Mesothelial cell of epicardium (in vitro differentiated cells): ENCODE data around the gene GUCA1A. TPM values are rescaled to one million over a fixed set of nuclear protein-coding genes. Genes with fewer than 3 reads are reported as not detected.
"Not testable (repeated sequence)": the region's sequence is repeated elsewhere in the genome, so short reads cannot be mapped to it uniquely, and the experiment has no call there.

Experiments used
- DNase-seq, 2 experiments: peaks; one replicate each; pipeline ENCODE4 v3.0.0; 2021; ENCODE audit warnings: low spot score in 2 of 2; ENCODE audit not compliant: unreplicated experiment in 2 of 2
- H3K27ac Mint-ChIP-seq: 2 replicates; pipeline ENCODE4 v1.8.0; 2021; ENCODE audit warnings: mixed read lengths
- H3K27me3 Mint-ChIP-seq: 2 replicates; pipeline ENCODE4 v1.8.0; 2021; ENCODE audit warnings: low read depth, mixed read lengths
- H3K36me3 Mint-ChIP-seq: 2 replicates; pipeline ENCODE4 v1.8.0; 2021; ENCODE audit warnings: mixed read lengths
- H3K4me1 Mint-ChIP-seq: 2 replicates; pipeline ENCODE4 v1.8.0; 2021; ENCODE audit warnings: mixed read lengths
- H3K4me3 Mint-ChIP-seq: 2 replicates; pipeline ENCODE4 v1.8.0; 2021; ENCODE audit warnings: mild to moderate bottlenecking, moderate library complexity, mixed read lengths
- H3K9me3 Mint-ChIP-seq: 2 replicates; pipeline ENCODE4 v1.8.0; 2021; ENCODE audit warnings: mixed read lengths
- CTCF ChIP-seq: fragments of 200-600 bp; sonication (generic); IDR thresholded peaks from one replicate; pipeline ENCODE4 v1.5.0; 2021; ENCODE audit warnings: antibody characterized with exemption; ENCODE audit not compliant: unreplicated experiment
- total RNA-seq: library from RNA; stranded (reverse); gene quantifications from 3 replicates; pipeline ENCODE4 v1.2.1, GENCODE V29; 2021

Gene GUCA1A
- total RNA-seq, 1 donor from 2014 or later = 0.92 TPM

GRCh38 chr6:42210551-42210950, 37.4 kb downstream of the GUCA1A start:
- peaks cover 3% of the 10 kb centered on the region for H3K4me1 Mint-ChIP-seq
- no peak overlapping the region for H3K4me3 Mint-ChIP-seq
- peaks cover 23% of the 10 kb centered on the region for H3K36me3 Mint-ChIP-seq
- TF ChIP-seq CTCF = no peak
- DNase-seq = no peak
- no peak overlapping the region for H3K27ac Mint-ChIP-seq
- H3K27me3 Mint-ChIP-seq = no peaks in the 10 kb centered on the region
- H3K9me3 Mint-ChIP-seq = no peaks in the 10 kb centered on the region

GRCh38 chr6:42211726-42212125, 38.6 kb downstream of the GUCA1A start:
- no peak overlapping the region for H3K27ac Mint-ChIP-seq
- DNase-seq = no peak
- H3K4me3 Mint-ChIP-seq = no peak overlapping the region
- H3K4me1 Mint-ChIP-seq = peaks cover 8% of the 10 kb centered on the region
- TF ChIP-seq CTCF = no peak
- H3K9me3 Mint-ChIP-seq = no peaks in the 10 kb centered on the region
- peaks cover 22% of the 10 kb centered on the region for H3K36me3 Mint-ChIP-seq
- H3K27me3 Mint-ChIP-seq = no peaks in the 10 kb centered on the region

- no peaks in the 10 kb centered on the region for H3K9me3 Mint-ChIP-seq
- DNase-seq = no peak
- no peak overlapping the region for H3K27ac Mint-ChIP-seq
- peaks cover 22% of the 10 kb centered on the region for H3K36me3 Mint-ChIP-seq
- H3K4me1 Mint-ChIP-seq = peaks cover 11% of the 10 kb centered on the region
- no peak overlapping the region for H3K4me3 Mint-ChIP-seq
- no peak for TF ChIP-seq CTCF
- no peaks in the 10 kb centered on the region for H3K27me3 Mint-ChIP-seq
Measured at GRCh38 chr6:42212442-42212841, 39.3 kb downstream of the GUCA1A start.

GRCh38 chr6:42216495-42216894, 43.3 kb downstream of the GUCA1A start:
- Mint-ChIP-seq H3K4me1 (peaks cover 15% of the 10 kb centered on the region), H3K27ac (peak overlapping the region; percentile 53)
- DNase-seq = not testable (repeated sequence)

GRCh38 chr6:42217157-42217518, 44.0 kb downstream of the GUCA1A start:
- TF ChIP-seq CTCF = no peak
- peak overlapping the region; percentile 99 for H3K4me3 Mint-ChIP-seq
- no peak for DNase-seq
- no peaks in the 10 kb centered on the region for H3K9me3 Mint-ChIP-seq
- H3K27me3 Mint-ChIP-seq = no peaks in the 10 kb centered on the region
- H3K27ac Mint-ChIP-seq = peak overlapping the region; percentile 99
- peaks cover 15% of the 10 kb centered on the region for H3K4me1 Mint-ChIP-seq
- H3K36me3 Mint-ChIP-seq = peaks cover 3% of the 10 kb centered on the region

More at GRCh38 chr6:42216495-42216894, 43.3 kb downstream of the GUCA1A start:
- H3K9me3 Mint-ChIP-seq, H3K27me3 Mint-ChIP-seq, H3K36me3 Mint-ChIP-seq: not testable (repeated sequence)
- H3K4me3 Mint-ChIP-seq = peak overlapping the region; percentile 62

- H3K9me3 Mint-ChIP-seq = no peaks in the 10 kb centered on the region
- DNase-seq = peak; percentile 75 to 87
- no peak for TF ChIP-seq CTCF
Measured at GRCh38 chr6:42217519-42218367, 44.6 kb downstream of the GUCA1A start, which contains the start of gene MRPS10. TSS of gene MRPS10 (minus strand) at chr6:42217861. CDS start at chr6:42217849, 12 bp downstream.

More at GRCh38 chr6:42217519-42218367, 44.6 kb downstream of the GUCA1A start, which contains the start of gene MRPS10:
- peak within 1 kb of the TSS; percentile 99 for H3K4me3 Mint-ChIP-seq
- H3K36me3 Mint-ChIP-seq = no peaks in the 10 kb centered on the region
- H3K27me3 Mint-ChIP-seq = no peaks in the 10 kb centered on the region
- H3K27ac Mint-ChIP-seq = peak within 1 kb of the TSS; percentile 99
- H3K4me1 Mint-ChIP-seq = peaks cover 15% of the 10 kb centered on the region
